SU-DHL-6 (cell line): ENCODE data around the gene CD200.

Experiments
- H2AFZ ChIP-seq: fragments of 200-600 bp; sonication (generic); 2 replicates; pipeline ENCODE4 v1.6.1; 2014; ENCODE audit warnings: low read depth, mild to moderate bottlenecking, moderate library complexity, mixed read lengths, antibody characterized with exemption, low read length; ENCODE audit not compliant: severe bottlenecking
- H3F3A ChIP-seq: fragments of 200-600 bp; shearing (Covaris generic); 2 replicates; pipeline ENCODE4 v1.6.0; 2016; ENCODE audit warnings: antibody characterized with exemption, mild to moderate bottlenecking; ENCODE audit not compliant: insufficient read depth
- H3K27ac ChIP-seq: fragments of 200-600 bp; sonication (generic); 2 replicates; pipeline ENCODE4 v1.5.1; 2016; ENCODE audit warnings: low read depth, mild to moderate bottlenecking, low read length, moderate library complexity, mixed read lengths
- H3K27me3 ChIP-seq: fragments of 200-600 bp; sonication (generic), shearing (Covaris generic); 2 replicates; pipeline ENCODE4 v1.6.0; 2014; ENCODE audit warnings: mild to moderate bottlenecking, low read length
- H3K36me3 ChIP-seq: fragments of 200-600 bp; sonication (generic); 2 replicates; pipeline ENCODE4 v1.6.1; 2014; ENCODE audit warnings: mild to moderate bottlenecking, low read length, mixed read lengths
- H3K4me2 ChIP-seq: fragments of 300-600, 200-600 bp; shearing (Covaris generic), sonication (generic); 2 replicates; pipeline ENCODE4 v1.6.0; 2014; ENCODE audit warnings: low read length, low read depth, mild to moderate bottlenecking; ENCODE audit not compliant: poor library complexity, severe bottlenecking
- H3K4me3 ChIP-seq: fragments of 200-600 bp; sonication (generic); 2 replicates; pipeline ENCODE4 v1.5.1; 2014; ENCODE audit warnings: antibody characterized with exemption, low read length, mild to moderate bottlenecking, mixed read lengths; ENCODE audit not compliant: insufficient read depth, poor library complexity, severe bottlenecking
- H3K79me2 ChIP-seq: fragments of 200-600 bp; sonication (generic); 2 replicates; pipeline ENCODE4 v1.6.1; 2014; ENCODE audit warnings: mild to moderate bottlenecking, low read length, moderate library complexity; ENCODE audit not compliant: insufficient read depth
- H3K9ac ChIP-seq: fragments of 200-600 bp; sonication (generic); 2 replicates; pipeline ENCODE4 v1.7.0; 2014; ENCODE audit warnings: mild to moderate bottlenecking, low read length
- H3K9me2 ChIP-seq: fragments of 200-600 bp; sonication (generic); replicated peaks from 2 replicates; pipeline ENCODE4 v1.6.1; 2014; ENCODE audit warnings: low read length; ENCODE audit not compliant: insufficient read depth
- H3K9me3 ChIP-seq: fragments of 200-600 bp; sonication (generic); 2 replicates; pipeline ENCODE4 v1.6.1; 2014; ENCODE audit warnings: low read length, mixed read lengths; ENCODE audit not compliant: insufficient read depth
- H4K20me1 ChIP-seq: fragments of 200-600 bp; sonication (generic); 2 replicates; pipeline ENCODE4 v1.6.1; 2014; ENCODE audit warnings: low read depth, mild to moderate bottlenecking, antibody characterized with exemption, low read length, moderate library complexity, mixed read lengths
- EZH2phosphoT487 ChIP-seq: fragments of 200-600 bp; sonication (generic), shearing (Covaris generic); conservative IDR thresholded peaks from 2 replicates; pipeline ENCODE4 v1.6.1; 2018; ENCODE audit warnings: mild to moderate bottlenecking, antibody characterized with exemption, low read length, moderate library complexity, mixed read lengths
- TF ChIP-seq, protein P1 (sequence below): fragments of 200-600 bp; sonication (generic); IDR thresholded peaks from one replicate; pipeline ENCODE4 v1.5.1; 2017; ENCODE audit warnings: antibody characterized with exemption, mild to moderate bottlenecking, low read length, moderate library complexity; ENCODE audit not compliant: insufficient read depth, poor library complexity, severe bottlenecking

The CD200 gene

DNA sequence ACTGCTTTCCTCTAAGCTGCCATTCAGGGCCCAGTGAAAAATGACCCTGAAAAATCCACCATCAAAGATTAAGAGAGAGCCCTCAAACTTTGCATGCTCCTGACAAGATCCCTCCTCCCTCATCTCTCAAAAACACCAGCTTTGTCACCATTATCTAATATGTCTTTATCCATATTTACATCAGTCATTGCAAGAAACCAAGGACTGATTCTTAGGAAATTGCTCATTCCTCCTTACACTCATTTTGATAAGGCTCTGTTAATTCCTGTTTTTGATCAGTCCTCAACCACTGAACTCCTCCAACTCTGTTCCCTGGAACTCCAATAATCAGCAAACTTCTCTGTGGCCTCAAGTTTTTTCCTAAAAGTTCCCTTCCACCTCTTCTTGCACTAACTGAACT, 51.8 kb downstream of the CD200 start:
- Histone ChIP-seq H3K79me2 (no peaks in the 10 kb centered on the region), H3K4me3 (no peak overlapping the region), H4K20me1 (no peaks in the 10 kb centered on the region), H3K27ac (no peak overlapping the region), H3K9ac (no peak overlapping the region), H3K36me3 (no peaks in the 10 kb centered on the region), H2AFZ (no peak overlapping the region), H3K27me3 (no peaks in the 10 kb centered on the region), H3K9me2 (no peaks in the 10 kb centered on the region), H3K9me3 (no peaks in the 10 kb centered on the region), H3F3A (no peaks in the 10 kb centered on the region), H3K4me2 (no peak overlapping the region)
- no peak for TF ChIP-seq EZH2phosphoT487
- TF ChIP-seq, protein P1, sequence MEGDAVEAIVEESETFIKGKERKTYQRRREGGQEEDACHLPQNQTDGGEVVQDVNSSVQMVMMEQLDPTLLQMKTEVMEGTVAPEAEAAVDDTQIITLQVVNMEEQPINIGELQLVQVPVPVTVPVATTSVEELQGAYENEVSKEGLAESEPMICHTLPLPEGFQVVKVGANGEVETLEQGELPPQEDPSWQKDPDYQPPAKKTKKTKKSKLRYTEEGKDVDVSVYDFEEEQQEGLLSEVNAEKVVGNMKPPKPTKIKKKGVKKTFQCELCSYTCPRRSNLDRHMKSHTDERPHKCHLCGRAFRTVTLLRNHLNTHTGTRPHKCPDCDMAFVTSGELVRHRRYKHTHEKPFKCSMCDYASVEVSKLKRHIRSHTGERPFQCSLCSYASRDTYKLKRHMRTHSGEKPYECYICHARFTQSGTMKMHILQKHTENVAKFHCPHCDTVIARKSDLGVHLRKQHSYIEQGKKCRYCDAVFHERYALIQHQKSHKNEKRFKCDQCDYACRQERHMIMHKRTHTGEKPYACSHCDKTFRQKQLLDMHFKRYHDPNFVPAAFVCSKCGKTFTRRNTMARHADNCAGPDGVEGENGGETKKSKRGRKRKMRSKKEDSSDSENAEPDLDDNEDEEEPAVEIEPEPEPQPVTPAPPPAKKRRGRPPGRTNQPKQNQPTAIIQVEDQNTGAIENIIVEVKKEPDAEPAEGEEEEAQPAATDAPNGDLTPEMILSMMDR, result no peak

DNA sequence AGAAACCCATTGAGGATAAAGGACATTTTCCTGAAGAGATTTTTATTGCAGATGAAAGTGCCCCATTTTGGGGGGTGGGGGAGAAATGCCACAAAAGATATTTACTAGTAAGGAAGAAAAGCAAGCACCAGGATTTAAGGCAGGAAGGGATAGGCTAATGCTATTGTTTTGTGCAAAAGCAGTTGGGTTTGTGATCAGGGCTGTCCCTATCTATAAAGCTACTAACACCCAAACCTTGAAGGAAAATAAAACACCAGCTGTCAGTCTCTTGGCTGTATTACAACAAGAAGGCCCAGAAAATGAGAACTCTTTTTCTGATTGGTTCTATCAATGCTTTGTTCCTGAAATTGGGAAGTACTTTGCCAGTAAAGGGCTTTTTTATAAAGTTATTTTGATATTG, 56.0 kb downstream of the CD200 start:
- H3K27me3 ChIP-seq, result no peaks in the 10 kb centered on the region
- no peaks in the 10 kb centered on the region for H3K9me2 ChIP-seq
- no peak overlapping the region for H3K9ac ChIP-seq
- H4K20me1 ChIP-seq, result no peaks in the 10 kb centered on the region
- no peak overlapping the region for H2AFZ ChIP-seq
- no peaks in the 10 kb centered on the region for H3K9me3 ChIP-seq
- H3K79me2 ChIP-seq, result no peaks in the 10 kb centered on the region
- no peak overlapping the region for H3K27ac ChIP-seq
- 0 out of 2 replicates have a peak, but pooled peaks cover 3% of the 10 kb centered on the region for H3K36me3 ChIP-seq
- H3F3A ChIP-seq, result no peaks in the 10 kb centered on the region
- TF ChIP-seq, protein P1, result no peak
- TF ChIP-seq EZH2phosphoT487, result no peak
- no peak overlapping the region for H3K4me3 ChIP-seq
- H3K4me2 ChIP-seq, result no peak overlapping the region

DNA sequence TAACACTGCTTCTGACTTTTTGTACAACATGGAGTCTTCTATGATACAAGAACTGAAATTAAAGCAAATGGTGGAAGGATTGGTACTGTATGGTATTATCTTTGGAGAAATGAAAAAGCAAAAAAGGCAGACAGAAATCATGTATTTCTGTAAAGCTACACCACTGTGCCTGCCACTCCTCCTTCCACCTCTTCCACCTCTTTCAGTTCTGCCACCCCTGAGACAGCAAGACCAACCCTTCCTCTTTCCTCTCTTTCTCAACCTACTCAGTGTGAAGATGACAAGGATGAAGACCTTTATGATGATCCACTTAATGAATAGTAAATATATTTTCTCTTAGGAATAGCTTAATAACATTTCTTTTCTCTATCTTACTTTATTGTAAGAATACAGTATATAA, 57.0 kb downstream of the CD200 start:
- H3K79me2 ChIP-seq, result no peaks in the 10 kb centered on the region
- no peaks in the 10 kb centered on the region for H3K27me3 ChIP-seq
- H4K20me1 ChIP-seq, result no peaks in the 10 kb centered on the region
- no peak overlapping the region for H3K4me2 ChIP-seq
- 0 out of 2 replicates have a peak, but pooled peaks cover 3% of the 10 kb centered on the region for H3K36me3 ChIP-seq
- H3K27ac ChIP-seq, result no peak overlapping the region
- no peaks in the 10 kb centered on the region for H3K9me3 ChIP-seq
- TF ChIP-seq, protein P1, result no peak
- no peak for TF ChIP-seq EZH2phosphoT487
- no peak overlapping the region for H3K9ac ChIP-seq
- no peak overlapping the region for H2AFZ ChIP-seq
- no peaks in the 10 kb centered on the region for H3F3A ChIP-seq
- H3K9me2 ChIP-seq, result no peaks in the 10 kb centered on the region
- no peak overlapping the region for H3K4me3 ChIP-seq
